ENCODE results near the gene ABCA1.
A peak's percentile ranks its signal among the peaks of the same experiment; 100 is the strongest.

ABCA1 gene

GRCh38 chr9:104748359-104749031 is 179.5 kb downstream of the ABCA1 start:
- DNase-seq (ENCODE audit: low read depth): no peak

GRCh38 chr9:104747565-104748358 is 180.2 kb downstream of the ABCA1 start, which contains the start of gene NIPSNAP3A:
Gene NIPSNAP3A, plus strand, starts transcription at chr9:104747683. Its CDS starts 110 bp downstream, at chr9:104747793.
- peak; percentile 76 for DNase-seq (ENCODE audit: low read depth)

GRCh38 chr9:104747245-104747564 is 180.8 kb downstream of the ABCA1 start:
- no peak for DNase-seq (ENCODE audit: low read depth)

- DNase-seq (ENCODE audit: low read depth): no peak
Measured at GRCh38 chr9:104746798-104747197, 181.2 kb downstream of the ABCA1 start.

GRCh38 chr9:104746285-104746684 is 181.7 kb downstream of the ABCA1 start:
- no peak for DNase-seq (ENCODE audit: low read depth)

GRCh38 chr9:104745852-104746251 is 182.1 kb downstream of the ABCA1 start:
- DNase-seq (ENCODE audit: low read depth): no peak

- no peak for DNase-seq (ENCODE audit: low read depth)
Measured at GRCh38 chr9:104743376-104743985, 184.5 kb downstream of the ABCA1 start.

- no peak for DNase-seq (ENCODE audit: low read depth)
Measured at GRCh38 chr9:104740621-104741020, 187.3 kb downstream of the ABCA1 start.

GRCh38 chr9:104738452-104738851 is 189.5 kb downstream of the ABCA1 start:
- no peak for DNase-seq (ENCODE audit: low read depth)

Data from stimulated activated CD8-positive, alpha-beta memory T cell treated with anti-CD3 and anti-CD28 coated beads, Interleukin-12 subunit alpha, Interleukin-12 subunit beta, amount 100 ng/mL, for 1 hour (primary cell).